Endothelial cell of umbilical vein (primary cell): ENCODE data around the gene ACOT2. TPM values are rescaled to one million over a fixed set of nuclear protein-coding genes. Genes with fewer than 3 reads are reported as not detected.

Experiments
- BruUV-seq: library from RNA; stranded (reverse); fragments of 400-500 nt; replicated peaks from 2 replicates; lab custom pipeline; 2021; lab: Mats Ljungman, UMichigan
- CTCF ChIA-PET: fragments of 300-600, 350-600 bp; sonication (Branson Sonifier 250); formaldehyde crosslinking; loops from one replicate; lab custom pipeline; 2021; ENCODE audit warnings: antibody characterized with exemption, inconsistent platforms; lab: Charles Lee
- POLR2A ChIA-PET: fragments of 300-600, 350-600 bp; sonication (Branson Sonifier 250); formaldehyde crosslinking; loops from one replicate; lab custom pipeline; 2021; ENCODE audit warnings: antibody characterized with exemption, inconsistent platforms; lab: Charles Lee
- DNase-seq: peaks from one replicate; pipeline ENCODE4 v3.0.0-alpha.2; 2011; ENCODE audit warnings: low read depth, low spot score
- FAIRE-seq: peaks from 2 replicates; lab custom pipeline; 2011; peaks lifted over from hg19 to GRCh38; lab: Jason Lieb, UNC
- H2AFZ ChIP-seq: 2 replicates; pipeline ENCODE4 v1.6.0; 2012; ENCODE audit warnings: low read depth, low read length, control low read depth, inconsistent platforms
- H3K27ac ChIP-seq: 2 replicates; pipeline ENCODE4 v1.5.1; 2011; ENCODE audit warnings: low read depth, mild to moderate bottlenecking, control low read depth, low read length, moderate library complexity; ENCODE audit not compliant: insufficient read depth
- H3K27me3 ChIP-seq, 2 experiments: 2 replicates each; pipeline versions ENCODE4 v1.6.0 to v1.6.1; 2011; ENCODE audit warnings: low read length in 2 of 2, mixed read lengths in 1 of 2; ENCODE audit not compliant: control insufficient read depth in 2 of 2, insufficient read depth in 2 of 2
- H3K36me3 ChIP-seq, 2 experiments: 2 replicates in 1 of 2; 3 replicates in 1 of 2; pipeline ENCODE4 v1.5.1; 2011; ENCODE audit warnings: low read length in 2 of 2, mild to moderate bottlenecking in 1 of 2, moderate library complexity in 1 of 2; ENCODE audit not compliant: control insufficient read depth in 2 of 2, insufficient read depth in 2 of 2; ENCODE audit errors: extremely low read depth in 1 of 2
- H3K4me1 ChIP-seq: 3 replicates; pipeline ENCODE4 v1.5.1; 2011; ENCODE audit warnings: mild to moderate bottlenecking, low read length; ENCODE audit not compliant: control insufficient read depth, insufficient read depth; ENCODE audit errors: extremely low read depth
- H3K4me2 ChIP-seq: 2 replicates; pipeline ENCODE4 v1.6.1; 2011; ENCODE audit warnings: low read length, control low read depth, mixed read lengths; ENCODE audit not compliant: insufficient read depth
- H3K4me3 ChIP-seq, 3 experiments: fragments of 200-600 bp in 1 of 3; sonication (generic), shearing (Covaris generic) in 1 of 3; replicated peaks in 1 of 3; 2 replicates each; pipeline ENCODE4 v1.5.1; 2011 to 2016; ENCODE audit warnings: control low read depth in 3 of 3, low read length in 3 of 3, mild to moderate bottlenecking in 2 of 3, inconsistent platforms in 1 of 3, low read depth in 1 of 3, moderate library complexity in 1 of 3; ENCODE audit not compliant: insufficient read depth in 1 of 3
- H3K79me2 ChIP-seq: 2 replicates; pipeline ENCODE4 v1.6.0; 2012; ENCODE audit warnings: low read length, inconsistent platforms; ENCODE audit not compliant: control insufficient read depth, insufficient read depth
- H3K9ac ChIP-seq: replicated peaks from 2 replicates; pipeline ENCODE3; 2011; ENCODE audit warnings: low read length, control low read depth; ENCODE audit not compliant: insufficient read depth; ENCODE audit errors: extremely low read depth
- H3K9me1 ChIP-seq: replicated peaks from 3 replicates; pipeline ENCODE4 v1.6.0; 2011; ENCODE audit warnings: mild to moderate bottlenecking, low read length; ENCODE audit not compliant: control insufficient read depth, insufficient read depth; ENCODE audit errors: extremely low read depth
- H3K9me3 ChIP-seq: replicated peaks from 2 replicates; pipeline ENCODE4 v1.5.1; 2012; ENCODE audit warnings: low read length, inconsistent platforms; ENCODE audit not compliant: control insufficient read depth, insufficient read depth
- H4K20me1 ChIP-seq: replicated peaks from 2 replicates; pipeline ENCODE3; 2011; ENCODE audit warnings: mild to moderate bottlenecking, low read length; ENCODE audit not compliant: control insufficient read depth, insufficient read depth; ENCODE audit errors: extremely low read depth
- EZH2 ChIP-seq: IDR thresholded peaks from 2 replicates; pipeline ENCODE4 v1.6.1; 2012; ENCODE audit warnings: borderline replicate concordance, low read depth, mild to moderate bottlenecking, moderate library complexity, low read length, inconsistent platforms; ENCODE audit not compliant: severe bottlenecking
- FOS ChIP-seq: IDR thresholded peaks from 2 replicates; pipeline ENCODE4 v1.6.1; 2011; ENCODE audit warnings: mild to moderate bottlenecking, low read length, moderate library complexity, borderline replicate concordance; ENCODE audit not compliant: insufficient read depth
- GATA2 ChIP-seq: IDR thresholded peaks from 2 replicates; pipeline ENCODE4 v1.7.0; 2011; ENCODE audit warnings: low read depth, mild to moderate bottlenecking, moderate library complexity, mixed read lengths, low read length; ENCODE audit not compliant: insufficient read length, insufficient read depth
- JUN ChIP-seq: IDR thresholded peaks from 2 replicates; pipeline ENCODE4 v1.6.1; 2011; ENCODE audit warnings: borderline replicate concordance, low read depth; ENCODE audit not compliant: insufficient read length, insufficient read depth
- MYC ChIP-seq: IDR thresholded peaks from one replicate; pipeline ENCODE4 v1.6.1; 2011; ENCODE audit warnings: mild to moderate bottlenecking, low read depth, low read length
- POLR2A ChIP-seq: IDR thresholded peaks from 2 replicates; pipeline ENCODE4 v1.6.1; 2012; ENCODE audit warnings: low read depth, mild to moderate bottlenecking, control low read depth, low read length
- POLR2AphosphoS5 ChIP-seq: IDR thresholded peaks from 2 replicates; pipeline ENCODE4 v1.6.1; 2012; ENCODE audit warnings: low read depth, mild to moderate bottlenecking, control low read depth, low read length, moderate library complexity; ENCODE audit not compliant: insufficient read depth
- dilution Hi-C: fragments of 300-500 bp; cut with MboI; formaldehyde crosslinking; loops from one replicate; pipeline ENCODE4 v1.15.0; 2019; ENCODE audit warnings: low sequenced_read_pairs; ENCODE audit not compliant: extremely low pct_ligation_motif_present
- intact Hi-C: fragments of 100-400 bp; cut with micrococcal nuclease; formaldehyde crosslinking; loops from one replicate; pipeline ENCODE4 v1.10.0; 2022
- polyA plus RNA-seq, 4 experiments: library from polyadenylated mRNA; depleted of rRNA in 3 of 4; stranded (reverse) in 3 of 4; unstranded in 1 of 4; fragments of >200 nt; gene quantifications; 2 replicates each; pipeline versions ENCODE4 v1.2.1 to v1.2.3, GENCODE V29; 2011 to 2012; ENCODE audit warnings: missing spikeins in 1 of 4
- total RNA-seq: library from RNA; stranded (reverse); gene quantifications from 2 replicates; pipeline ENCODE4 v1.2.3, GENCODE V29; 2021
- TF ChIP-seq, protein P1 (sequence below): IDR thresholded peaks from 2 replicates; pipeline ENCODE4 v1.6.1; 2011; ENCODE audit not compliant: insufficient read depth, insufficient read length
- TF ChIP-seq, protein P2 (sequence below), 2 donors: IDR thresholded peaks; 1 replicate in 1 of 2; 2 replicates in 1 of 2; pipeline ENCODE4 v1.5.1; 2011; ENCODE audit warnings: low read length in 2 of 2, mild to moderate bottlenecking in 2 of 2, moderate library complexity in 2 of 2, control low read depth in 1 of 2, inconsistent platforms in 1 of 2, low read depth in 1 of 2; ENCODE audit not compliant: insufficient read depth in 1 of 2; ENCODE audit errors: extremely low read depth in 1 of 2

Gene ACOT2
- total and polyA plus RNA-seq, 2 donors (not counting 3 experiments of a cell fraction or from before 2014, with no cell fraction given), result 28.8 to 34.6 TPM

DNA sequence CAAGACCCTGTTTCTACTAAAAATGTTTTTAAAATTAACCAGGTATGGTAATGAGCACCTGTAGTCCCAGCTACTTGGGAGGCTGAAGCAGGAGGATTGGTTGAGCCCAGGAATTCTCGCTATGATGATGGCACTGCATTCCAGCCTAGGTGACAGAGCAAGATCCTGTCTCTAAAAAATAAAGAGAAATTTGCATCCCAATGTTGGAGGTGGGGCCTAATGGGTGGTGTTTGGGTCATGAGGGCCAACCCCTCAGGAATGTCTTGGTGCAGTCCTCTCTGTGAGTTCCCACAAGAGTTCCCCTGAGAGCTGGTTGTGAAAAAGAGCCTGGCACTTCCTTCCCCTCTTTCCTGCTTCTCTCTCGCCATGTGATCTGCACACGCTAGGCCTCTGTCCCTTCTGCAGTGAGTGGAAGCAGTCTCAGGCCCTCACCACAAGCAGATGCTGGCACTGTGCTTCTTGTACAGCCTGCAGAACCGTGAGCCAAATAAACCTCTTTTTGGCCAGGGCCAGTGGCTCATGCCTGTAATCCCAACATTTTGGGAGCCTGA is 54.6 kb downstream of the ACOT2 start:
- Histone ChIP-seq H3K9me1 (no peaks in the 10 kb centered on the region), H3K4me3 (no peak overlapping the region), H3K79me2 (no peaks in the 10 kb centered on the region), H3K4me2 (no peak overlapping the region), H4K20me1 (no peaks in the 10 kb centered on the region), H3K9me3 (no peaks in the 10 kb centered on the region), H3K36me3 (no peaks in the 10 kb centered on the region), H3K9ac (no peak overlapping the region), H3K27ac (no peak overlapping the region), H2AFZ (no peak overlapping the region), H3K27me3 (peaks cover 0 to 2% of the 10 kb centered on the region in 2 experiments), H3K4me1 (no peaks in the 10 kb centered on the region)
- no peak for TF ChIP-seq POLR2AphosphoS5
- no peak for TF ChIP-seq FOS
- TF ChIP-seq, protein P1, sequence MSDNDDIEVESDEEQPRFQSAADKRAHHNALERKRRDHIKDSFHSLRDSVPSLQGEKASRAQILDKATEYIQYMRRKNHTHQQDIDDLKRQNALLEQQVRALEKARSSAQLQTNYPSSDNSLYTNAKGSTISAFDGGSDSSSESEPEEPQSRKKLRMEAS, result no peak
- TF ChIP-seq JUN, result no peak
- no peak for TF ChIP-seq POLR2A
- no peak for TF ChIP-seq MYC
- no peak for TF ChIP-seq GATA2
- no peak for TF ChIP-seq EZH2
- TF ChIP-seq, protein P2, sequence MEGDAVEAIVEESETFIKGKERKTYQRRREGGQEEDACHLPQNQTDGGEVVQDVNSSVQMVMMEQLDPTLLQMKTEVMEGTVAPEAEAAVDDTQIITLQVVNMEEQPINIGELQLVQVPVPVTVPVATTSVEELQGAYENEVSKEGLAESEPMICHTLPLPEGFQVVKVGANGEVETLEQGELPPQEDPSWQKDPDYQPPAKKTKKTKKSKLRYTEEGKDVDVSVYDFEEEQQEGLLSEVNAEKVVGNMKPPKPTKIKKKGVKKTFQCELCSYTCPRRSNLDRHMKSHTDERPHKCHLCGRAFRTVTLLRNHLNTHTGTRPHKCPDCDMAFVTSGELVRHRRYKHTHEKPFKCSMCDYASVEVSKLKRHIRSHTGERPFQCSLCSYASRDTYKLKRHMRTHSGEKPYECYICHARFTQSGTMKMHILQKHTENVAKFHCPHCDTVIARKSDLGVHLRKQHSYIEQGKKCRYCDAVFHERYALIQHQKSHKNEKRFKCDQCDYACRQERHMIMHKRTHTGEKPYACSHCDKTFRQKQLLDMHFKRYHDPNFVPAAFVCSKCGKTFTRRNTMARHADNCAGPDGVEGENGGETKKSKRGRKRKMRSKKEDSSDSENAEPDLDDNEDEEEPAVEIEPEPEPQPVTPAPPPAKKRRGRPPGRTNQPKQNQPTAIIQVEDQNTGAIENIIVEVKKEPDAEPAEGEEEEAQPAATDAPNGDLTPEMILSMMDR (IDR thresholded peaks at IDR 0.05; ENCODE audit: extremely low read depth in 1 of 2, insufficient read depth in 1 of 2, low read depth in 1 of 2, low read length in 2 of 2), result no peak
- CTCF ChIA-PET, result no interaction called here
- FAIRE-seq (no peak), DNase-seq (no peak)
- no TSS peak for BruUV-seq
- POLR2A ChIA-PET, result no interaction called here
- dilution Hi-C loops (no loop called here), intact Hi-C loops (no loop called here)

Other genes with a start within 250 kb of the ACOT2 start
- 116 and 128 TPM in 2 replicates for gene NUMB, start 110.7 kb upstream of the ACOT2 start, total RNA-seq
- gene NUMB, start 110.7 kb upstream of the ACOT2 start, polyA plus RNA-seq, result 164 and 210 TPM in 2 replicates
- 15.6 and 17.7 TPM in 2 replicates for gene RIOX1, start 78.3 kb upstream of the ACOT2 start, total RNA-seq
- 12.7 and 14.6 TPM in 2 replicates for gene RIOX1, start 78.3 kb upstream of the ACOT2 start, polyA plus RNA-seq
- gene ACOT1, start 32.1 kb upstream of the ACOT2 start, total RNA-seq, result 2.0 and 21.4 TPM in 2 replicates
- 15.5 and 16.0 TPM in 2 replicates for gene ACOT1, start 32.1 kb upstream of the ACOT2 start, polyA plus RNA-seq
- gene HEATR4, start 10.3 kb upstream of the ACOT2 start, total RNA-seq, result not detected in 2 replicates
- not detected in 2 replicates for gene HEATR4, start 10.3 kb upstream of the ACOT2 start, polyA plus RNA-seq
- gene ACOT4, start 22.7 kb downstream of the ACOT2 start, total RNA-seq, result 0.53 and 0.69 TPM in 2 replicates
- gene ACOT4, start 22.7 kb downstream of the ACOT2 start, polyA plus RNA-seq, result 0.46 and 0.75 TPM in 2 replicates
- not detected in 2 replicates for gene ACOT6, start 43.3 kb downstream of the ACOT2 start, total RNA-seq
- not detected in 2 replicates for gene ACOT6, start 43.3 kb downstream of the ACOT2 start, polyA plus RNA-seq
- 14.1 and 15.3 TPM in 2 replicates for gene DNAL1, start 75.8 kb downstream of the ACOT2 start, total RNA-seq
- 2.1 and 2.4 TPM in 2 replicates for gene DNAL1, start 75.8 kb downstream of the ACOT2 start, polyA plus RNA-seq
- gene PNMA1, start 145.2 kb downstream of the ACOT2 start, total RNA-seq, result 82.4 and 82.6 TPM in 2 replicates
- gene PNMA1, start 145.2 kb downstream of the ACOT2 start, polyA plus RNA-seq, result 25.8 and 29.8 TPM in 2 replicates